HG02981 (cell line): Measurements from ENCODE around the gene ATP13A4.

Experiments
- ATAC-seq: cut with Tn5 transposase; IDR thresholded peaks from one replicate; pipeline ENCODE4 v1.9.1; 2021; ENCODE audit warnings: mild to moderate bottlenecking, moderate library complexity; ENCODE audit not compliant: unreplicated experiment

The ATP13A4 gene

GRCh38 chr3:193498215-193498614 is 56.5 kb downstream of the ATP13A4 start:
- no peak for ATAC-seq

- ATAC-seq = no peak
Observed at GRCh38 chr3:193496658-193497057, 58.0 kb downstream of the ATP13A4 start.

GRCh38 chr3:193491026-193491425 is 63.7 kb downstream of the ATP13A4 start:
- ATAC-seq = no peak

GRCh38 chr3:193490580-193490979 is 64.1 kb downstream of the ATP13A4 start:
- no peak for ATAC-seq

- no peak for ATAC-seq
Observed at GRCh38 chr3:193489949-193490348, 64.7 kb downstream of the ATP13A4 start.

GRCh38 chr3:193488741-193489140 is 66.0 kb downstream of the ATP13A4 start:
- no peak for ATAC-seq

- no peak for ATAC-seq
Observed at GRCh38 chr3:193483988-193484539, 70.6 kb downstream of the ATP13A4 start.

GRCh38 chr3:193481436-193481835 is 73.3 kb downstream of the ATP13A4 start:
- no peak for ATAC-seq

- no peak for ATAC-seq
Observed at GRCh38 chr3:193474446-193474845, 80.2 kb downstream of the ATP13A4 start.

- no peak for ATAC-seq
Observed at GRCh38 chr3:193470710-193471109, 84.0 kb downstream of the ATP13A4 start.

- ATAC-seq = no peak
Observed at GRCh38 chr3:193465992-193466608, 88.6 kb downstream of the ATP13A4 start.

- ATAC-seq = no peak
Observed at GRCh38 chr3:193464889-193465288, 89.8 kb downstream of the ATP13A4 start.

GRCh38 chr3:193457526-193457925 is 97.2 kb downstream of the ATP13A4 start:
- ATAC-seq = no peak

GRCh38 chr3:193452338-193452737 is 102.4 kb downstream of the ATP13A4 start:
- no peak for ATAC-seq

GRCh38 chr3:193451902-193452301 is 102.8 kb downstream of the ATP13A4 start:
- ATAC-seq = no peak

GRCh38 chr3:193446965-193447602 is 107.6 kb downstream of the ATP13A4 start:
- ATAC-seq = no peak

GRCh38 chr3:193439423-193439822 is 115.3 kb downstream of the ATP13A4 start:
- ATAC-seq = no peak

GRCh38 chr3:193418576-193419373 is 135.9 kb downstream of the ATP13A4 start:
- no peak for ATAC-seq

GRCh38 chr3:193416629-193417028 is 138.1 kb downstream of the ATP13A4 start:
- no peak for ATAC-seq

GRCh38 chr3:193407688-193408087 is 147.0 kb downstream of the ATP13A4 start:
- no peak for ATAC-seq

- no peak for ATAC-seq
Observed at GRCh38 chr3:193407112-193407511, 147.6 kb downstream of the ATP13A4 start.

GRCh38 chr3:193403307-193403706 is 151.4 kb downstream of the ATP13A4 start:
- ATAC-seq = no peak
